Activated CD8-positive, alpha-beta T cell treated with anti-CD3 and anti-CD28 coated beads for 36 hours (primary cell): ENCODE measurements around the gene EGF. TPM values are rescaled to one million over a fixed set of nuclear protein-coding genes. Genes with fewer than 3 reads are reported as not detected.

Source experiments
- ATAC-seq: fragments of 200-7000 bp; cut with Tn5 transposase; one replicate; pipeline ENCODE4 v1.10.0; 2021; ENCODE audit warnings: mild to moderate bottlenecking, moderate library complexity
- CTCF ChIA-PET: fragments of 350-600 bp; sonication (Branson Sonifier 250); formaldehyde crosslinking; loops from one replicate; lab custom pipeline; 2021; ENCODE audit warnings: antibody characterized with exemption; lab: Charles Lee
- POLR2A ChIA-PET: fragments of 350-600 bp; sonication (Branson Sonifier 250); formaldehyde crosslinking; loops from one replicate; lab custom pipeline; 2021; ENCODE audit warnings: antibody characterized with exemption; lab: Charles Lee
- DNase-seq: peaks from one replicate; pipeline ENCODE4 v3.0.0-alpha.2; 2020
- H3K27ac Mint-ChIP-seq: one replicate; pipeline ENCODE4 v1.8.0; 2021; ENCODE audit warnings: mild to moderate bottlenecking, mixed read lengths
- H3K27me3 Mint-ChIP-seq: one replicate; pipeline ENCODE4 v1.8.0; 2021; ENCODE audit warnings: mixed read lengths
- H3K36me3 Mint-ChIP-seq: one replicate; pipeline ENCODE4 v1.8.0; 2021; ENCODE audit warnings: low read depth, mixed read lengths
- H3K4me1 Mint-ChIP-seq: one replicate; pipeline ENCODE4 v1.8.0; 2021; ENCODE audit warnings: low read depth, mixed read lengths
- H3K4me3 Mint-ChIP-seq: one replicate; pipeline ENCODE4 v1.8.0; 2021; ENCODE audit warnings: mild to moderate bottlenecking, moderate library complexity, mixed read lengths
- H3K9me3 Mint-ChIP-seq: one replicate; pipeline ENCODE4 v1.8.0; 2021; ENCODE audit warnings: mixed read lengths
- intact Hi-C: fragments of 100-400 bp; cut with micrococcal nuclease; formaldehyde crosslinking; loops from one replicate; pipeline ENCODE4 v1.10.0; 2022
- total RNA-seq, 2 experiments: library from RNA; stranded (reverse); gene quantifications; one replicate each; pipeline ENCODE4 v1.2.3, GENCODE V29; 2021
- TF ChIP-seq, protein P1 (sequence below): fragments of 200-600 bp; IDR thresholded peaks from one replicate; pipeline ENCODE4 v1.8.0; 2022; ENCODE audit warnings: antibody characterized with exemption, mild to moderate bottlenecking

Gene EGF
- total RNA-seq, 2 experiments from 2014 or later: not detected

DNA sequence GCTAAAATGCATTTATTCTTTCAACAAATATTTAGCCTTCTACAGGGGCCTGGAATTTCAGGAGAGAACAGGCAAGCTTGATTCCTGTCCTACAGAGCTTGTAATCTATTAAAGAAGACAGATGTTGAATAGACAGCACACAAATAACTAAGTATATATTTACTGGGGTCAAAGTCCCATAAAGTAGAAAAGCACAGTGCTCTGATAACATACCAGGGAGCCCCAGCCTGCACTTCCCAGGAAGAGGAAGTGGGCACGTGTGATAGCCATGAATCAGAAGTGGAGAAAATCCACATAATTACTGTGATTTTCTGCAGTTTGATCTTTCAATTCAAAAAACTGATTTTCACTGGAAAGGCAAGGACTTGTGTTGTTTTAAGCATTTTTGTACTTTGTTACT lies 129.1 kb downstream of the EGF start:
- intact Hi-C loops: no loop called here
- no peaks in the 10 kb centered on the region for H3K9me3 Mint-ChIP-seq
- no peak overlapping the region for H3K4me3 Mint-ChIP-seq
- peaks cover 4% of the 10 kb centered on the region for H3K4me1 Mint-ChIP-seq
- no peak for DNase-seq
- TF ChIP-seq, protein P1, sequence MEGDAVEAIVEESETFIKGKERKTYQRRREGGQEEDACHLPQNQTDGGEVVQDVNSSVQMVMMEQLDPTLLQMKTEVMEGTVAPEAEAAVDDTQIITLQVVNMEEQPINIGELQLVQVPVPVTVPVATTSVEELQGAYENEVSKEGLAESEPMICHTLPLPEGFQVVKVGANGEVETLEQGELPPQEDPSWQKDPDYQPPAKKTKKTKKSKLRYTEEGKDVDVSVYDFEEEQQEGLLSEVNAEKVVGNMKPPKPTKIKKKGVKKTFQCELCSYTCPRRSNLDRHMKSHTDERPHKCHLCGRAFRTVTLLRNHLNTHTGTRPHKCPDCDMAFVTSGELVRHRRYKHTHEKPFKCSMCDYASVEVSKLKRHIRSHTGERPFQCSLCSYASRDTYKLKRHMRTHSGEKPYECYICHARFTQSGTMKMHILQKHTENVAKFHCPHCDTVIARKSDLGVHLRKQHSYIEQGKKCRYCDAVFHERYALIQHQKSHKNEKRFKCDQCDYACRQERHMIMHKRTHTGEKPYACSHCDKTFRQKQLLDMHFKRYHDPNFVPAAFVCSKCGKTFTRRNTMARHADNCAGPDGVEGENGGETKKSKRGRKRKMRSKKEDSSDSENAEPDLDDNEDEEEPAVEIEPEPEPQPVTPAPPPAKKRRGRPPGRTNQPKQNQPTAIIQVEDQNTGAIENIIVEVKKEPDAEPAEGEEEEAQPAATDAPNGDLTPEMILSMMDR: no peak
- CTCF ChIA-PET: no interaction called here
- POLR2A ChIA-PET: no interaction called here
- no peak overlapping the region for H3K27ac Mint-ChIP-seq
- ATAC-seq: no peak
- H3K27me3 Mint-ChIP-seq: peaks cover 10% of the 10 kb centered on the region
- no peaks in the 10 kb centered on the region for H3K36me3 Mint-ChIP-seq

DNA sequence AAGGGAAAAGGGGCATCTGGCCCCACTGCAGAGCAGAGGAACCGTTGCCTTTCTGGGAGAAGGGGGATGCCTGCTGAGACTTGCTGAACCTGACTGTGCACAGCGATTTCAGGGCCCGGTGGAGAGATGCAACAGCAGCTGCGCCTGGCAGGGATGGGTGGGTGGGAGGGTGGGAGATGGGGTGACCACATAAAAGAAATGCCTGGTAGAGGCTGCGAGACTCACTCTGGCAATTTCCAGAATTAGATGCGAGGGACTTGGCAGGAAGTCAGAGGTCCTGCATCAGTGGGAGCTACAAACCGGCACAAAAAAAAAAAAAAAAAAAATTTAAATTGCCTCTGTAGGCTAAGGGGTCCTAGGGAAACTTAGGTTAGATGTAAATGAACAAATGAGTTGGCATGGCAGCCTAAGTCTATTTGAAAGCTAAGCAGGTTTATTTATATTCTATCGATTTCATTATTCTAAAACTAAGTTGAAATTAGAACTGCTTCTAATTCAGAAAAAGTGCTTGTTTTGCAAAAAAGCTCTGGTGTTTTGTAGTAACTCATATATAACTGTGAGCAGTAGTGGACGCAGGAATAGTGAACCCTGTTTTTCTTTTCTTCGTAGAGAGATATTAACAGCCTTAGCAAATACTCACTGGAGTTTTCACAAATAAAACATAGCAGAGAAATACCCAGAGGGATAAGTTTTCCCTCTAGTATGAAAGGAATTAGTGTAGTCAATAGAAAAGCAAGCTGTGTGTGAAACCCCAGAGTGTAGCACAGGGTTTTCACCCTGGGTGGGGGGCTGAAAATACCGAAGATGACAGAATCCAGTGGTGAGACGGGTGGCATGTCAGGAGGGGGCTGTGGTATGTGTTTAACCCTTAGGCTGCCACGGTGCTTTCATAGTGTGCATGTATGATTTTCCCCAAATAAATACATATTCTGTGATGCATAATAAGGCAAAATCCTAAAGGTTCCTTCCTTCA lies 130.1 kb downstream of the EGF start:
- ATAC-seq: no peak
- POLR2A ChIA-PET: no interaction called here
- H3K4me3 Mint-ChIP-seq: no peak overlapping the region

DNA sequence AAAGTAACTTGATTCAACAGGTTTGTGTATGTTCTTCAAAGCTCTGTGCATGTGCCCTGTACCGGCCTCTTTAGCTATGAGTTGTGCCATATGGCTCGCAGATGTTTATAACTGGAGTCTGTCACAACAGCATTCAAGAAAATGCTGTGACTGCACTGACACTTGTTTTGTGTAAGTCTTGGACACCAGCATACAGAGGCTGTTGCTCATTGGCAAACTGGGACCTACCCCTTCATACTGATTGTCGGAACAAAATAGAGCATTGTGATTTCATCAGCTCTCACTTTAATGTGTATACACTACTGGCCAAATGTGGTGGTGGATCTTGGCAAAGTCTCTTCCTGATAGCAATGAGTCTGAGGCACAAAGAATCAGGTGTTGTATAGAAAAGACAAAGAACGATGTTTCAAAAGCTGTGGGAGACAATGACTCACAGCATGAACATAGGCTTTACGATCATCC lies 133.9 kb downstream of the EGF start:
- Mint-ChIP-seq H3K4me3 (no peak overlapping the region), H3K4me1 (peaks cover 4% of the 10 kb centered on the region), H3K36me3 (no peaks in the 10 kb centered on the region), H3K9me3 (no peaks in the 10 kb centered on the region), H3K27ac (no peak overlapping the region), H3K27me3 (peaks cover 8% of the 10 kb centered on the region)
- TF ChIP-seq, protein P1: no peak
- intact Hi-C loops: no loop called here
- DNase-seq: no peak
- CTCF ChIA-PET: interaction anchor here (0.7 to 1.3 kb wide), 4 partner anchors 9 to 470 kb away, joined by 3 to 4 read pairs (median 4); no protein-coding TSS in a partner anchor
- POLR2A ChIA-PET: no interaction called here
- ATAC-seq: no peak

More for the DNA sequence above, 130.1 kb downstream of the EGF start:
- TF ChIP-seq, protein P1: no peak
- H3K36me3 Mint-ChIP-seq: no peaks in the 10 kb centered on the region
- intact Hi-C loops: no loop called here
- CTCF ChIA-PET: interaction anchor here (2.1 kb wide), 1 partner anchor 23 kb away, joined by 4 read pairs; no protein-coding TSS in a partner anchor
- H3K27me3 Mint-ChIP-seq: peaks cover 8% of the 10 kb centered on the region
- no peaks in the 10 kb centered on the region for H3K9me3 Mint-ChIP-seq
- peaks cover 4% of the 10 kb centered on the region for H3K4me1 Mint-ChIP-seq
- no peak overlapping the region for H3K27ac Mint-ChIP-seq
- no peak for DNase-seq

DNA sequence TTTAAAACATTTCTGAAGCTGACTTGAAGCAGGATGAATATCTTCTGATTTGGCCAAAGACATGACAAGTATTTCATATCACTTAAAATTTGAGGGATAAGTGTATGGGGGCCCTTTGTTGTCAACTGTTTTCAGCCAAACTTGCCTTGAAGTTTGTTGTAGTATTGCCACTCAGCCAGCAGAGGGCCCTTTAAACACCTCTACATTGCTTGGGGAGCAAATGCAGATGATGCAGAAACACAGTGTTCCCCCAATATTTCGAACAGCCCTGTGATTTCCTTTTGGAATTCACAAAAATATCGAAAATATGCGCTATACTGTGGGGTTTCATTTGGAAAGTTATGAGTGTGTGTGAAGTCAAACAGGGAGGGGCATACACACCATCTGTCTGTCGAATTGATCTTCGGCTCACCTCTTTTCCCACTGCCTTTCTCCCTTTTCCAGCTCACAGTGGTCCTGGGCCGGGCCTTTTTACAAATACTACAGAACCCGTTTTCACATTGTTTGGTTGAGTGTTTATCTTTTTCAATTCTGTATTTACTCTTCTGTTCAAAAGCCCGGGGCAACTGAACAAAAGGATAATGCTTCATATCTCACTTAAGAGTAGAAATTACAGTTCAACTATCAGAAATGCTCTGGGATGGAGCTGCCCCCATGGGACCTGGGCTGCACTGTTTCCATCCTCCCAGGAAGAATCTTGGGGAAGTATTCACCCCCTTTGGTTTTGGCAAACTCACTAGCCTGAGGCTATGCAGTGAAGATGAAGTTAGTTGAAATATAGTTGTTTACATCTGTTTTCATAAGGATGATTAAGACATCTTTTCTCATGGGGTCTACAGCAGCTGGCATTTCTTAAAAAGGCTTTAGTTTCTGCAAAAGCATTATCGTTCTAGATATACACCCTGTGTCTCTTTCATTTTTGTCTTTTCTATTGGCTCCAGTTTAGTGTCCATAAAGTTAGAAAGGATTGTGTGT lies 137.6 kb downstream of the EGF start:
- DNase-seq: peak; percentile 65
- ATAC-seq: peak; percentile 73
- Mint-ChIP-seq H3K9me3 (no peaks in the 10 kb centered on the region), H3K36me3 (no peaks in the 10 kb centered on the region), H3K4me1 (peaks cover 4% of the 10 kb centered on the region), H3K4me3 (no peak overlapping the region), H3K27me3 (no peaks in the 10 kb centered on the region), H3K27ac (no peak overlapping the region)
- ChIA-PET CTCF (interaction anchor here (0.7 to 5.3 kb wide), 38 partner anchors 10 to 467 kb away, joined by 3 to 51 read pairs (median 4); partner anchors contain the start of gene ELOVL6), POLR2A (no interaction called here)
- TF ChIP-seq, protein P1: peak; percentile 64
- intact Hi-C loops: no loop called here
